Karpas-422 (cell line): ENCODE data around the gene F2RL1. TPM values are rescaled to one million over a fixed set of nuclear protein-coding genes. Genes with fewer than 3 reads are reported as not detected.
"Not testable (repeated sequence)": the region's sequence is repeated elsewhere in the genome, so short reads cannot be mapped to it uniquely, and the experiment has no call there.

Experiments used
- DNase-seq: peaks from one replicate; pipeline ENCODE4 v3.0.0-alpha.2; 2015
- H2AFZ ChIP-seq: fragments of 200-600 bp; sonication (generic); 2 replicates; pipeline ENCODE4 v1.6.1; 2014; ENCODE audit warnings: antibody characterized with exemption, low read length, mixed read lengths
- H3K27ac ChIP-seq: fragments of 200-600 bp; sonication (generic); 2 replicates; pipeline ENCODE4 v1.5.1; 2014; ENCODE audit warnings: mild to moderate bottlenecking, low read length, moderate library complexity
- H3K27me3 ChIP-seq: fragments of 200-600 bp; sonication (generic); 2 replicates; pipeline ENCODE4 v1.6.1; 2014; ENCODE audit warnings: low read length, mixed read lengths
- H3K36me3 ChIP-seq: fragments of 200-600 bp; sonication (generic); 2 replicates; pipeline ENCODE4 v1.6.1; 2014; ENCODE audit warnings: low read length, mixed read lengths; ENCODE audit not compliant: insufficient read depth
- H3K4me1 ChIP-seq: fragments of 200-600 bp; sonication (generic); 2 replicates; pipeline ENCODE4 v1.6.1; 2014; ENCODE audit warnings: mild to moderate bottlenecking, low read length, mixed read lengths
- H3K4me2 ChIP-seq: fragments of 200-600 bp; sonication (generic); 2 replicates; pipeline ENCODE4 v1.6.1; 2014; ENCODE audit warnings: low read length, low read depth, mild to moderate bottlenecking; ENCODE audit not compliant: poor library complexity, severe bottlenecking
- H3K4me3 ChIP-seq: fragments of 200-600 bp; sonication (generic); 2 replicates; pipeline ENCODE4 v1.5.1; 2014; ENCODE audit warnings: mild to moderate bottlenecking, antibody characterized with exemption, low read length, mixed read lengths
- H3K79me2 ChIP-seq: fragments of 200-600 bp; sonication (generic); 2 replicates; pipeline ENCODE4 v1.6.1; 2014; ENCODE audit warnings: mild to moderate bottlenecking, low read length, mixed read lengths
- H3K9ac ChIP-seq: fragments of 200-600 bp; sonication (generic); 2 replicates; pipeline ENCODE4 v1.6.0; 2014; ENCODE audit warnings: low read length
- H3K9me2 ChIP-seq: fragments of 200-600 bp; sonication (generic), shearing (Covaris generic); replicated peaks from 2 replicates; pipeline ENCODE4 v1.6.0; 2014; ENCODE audit warnings: mild to moderate bottlenecking, low read length, moderate library complexity; ENCODE audit not compliant: insufficient read depth
- H3K9me3 ChIP-seq: fragments of 300-700, 200-600 bp; sonication (generic); 2 replicates; pipeline ENCODE4 v1.6.1; 2014; ENCODE audit warnings: low read length, mixed read lengths
- H4K20me1 ChIP-seq: fragments of 200-600 bp; sonication (generic); 2 replicates; pipeline ENCODE4 v1.6.1; 2014; ENCODE audit warnings: mild to moderate bottlenecking, antibody characterized with exemption, low read length, low read depth; ENCODE audit not compliant: insufficient read depth
- total RNA-seq: library from RNA; depleted of rRNA; stranded (reverse); fragments of >200 nt; shearing (Covaris generic); gene quantifications from 2 replicates; pipeline ENCODE4 v1.2.3, GENCODE V29; 2014; ENCODE audit warnings: low replicate concordance

F2RL1 gene
- total RNA-seq, 1 experiment from 2014 or later: not detected

GRCh38 chr5:76810236-76810635 lies 8.6 kb upstream of the F2RL1 start:
- no peak for DNase-seq
- Histone ChIP-seq H2AFZ (no peak overlapping the region), H3K9me3 (no peaks in the 10 kb centered on the region)

GRCh38 chr5:76811214-76811613 lies 7.6 kb upstream of the F2RL1 start:
- H3K9me2 ChIP-seq: no peaks in the 10 kb centered on the region
- no peak overlapping the region for H3K9ac ChIP-seq
- H3K4me2 ChIP-seq: no peak overlapping the region
- no peak overlapping the region for H3K4me3 ChIP-seq
- no peaks in the 10 kb centered on the region for H3K27me3 ChIP-seq
- H3K9me3 ChIP-seq: no peaks in the 10 kb centered on the region
- H2AFZ ChIP-seq: no peak overlapping the region
- no peak overlapping the region for H3K27ac ChIP-seq
- no peaks in the 10 kb centered on the region for H3K36me3 ChIP-seq
- no peak for DNase-seq
- H4K20me1 ChIP-seq: no peaks in the 10 kb centered on the region
- H3K4me1 ChIP-seq: no peaks in the 10 kb centered on the region
- no peaks in the 10 kb centered on the region for H3K79me2 ChIP-seq

More at GRCh38 chr5:76810236-76810635, 8.6 kb upstream of the F2RL1 start:
- no peak overlapping the region for H3K4me3 ChIP-seq
- H4K20me1 ChIP-seq: no peaks in the 10 kb centered on the region
- H3K27me3 ChIP-seq: no peaks in the 10 kb centered on the region
- H3K9me2 ChIP-seq: no peaks in the 10 kb centered on the region
- H3K36me3 ChIP-seq: no peaks in the 10 kb centered on the region
- H3K4me1 ChIP-seq: no peaks in the 10 kb centered on the region
- no peak overlapping the region for H3K4me2 ChIP-seq
- H3K9ac ChIP-seq: no peak overlapping the region
- no peaks in the 10 kb centered on the region for H3K79me2 ChIP-seq
- no peak overlapping the region for H3K27ac ChIP-seq

- H3K36me3 ChIP-seq: not testable (repeated sequence)
Measured at GRCh38 chr5:76812209-76812608, 6.6 kb upstream of the F2RL1 start.

GRCh38 chr5:76813982-76814562 lies 4.8 kb upstream of the F2RL1 start:
- H4K20me1 ChIP-seq: no peaks in the 10 kb centered on the region
- no peaks in the 10 kb centered on the region for H3K79me2 ChIP-seq
- no peaks in the 10 kb centered on the region for H3K9me3 ChIP-seq
- DNase-seq: no peak
- H3K4me2 ChIP-seq: no peak overlapping the region
- no peaks in the 10 kb centered on the region for H3K36me3 ChIP-seq
- H3K4me3 ChIP-seq: no peak overlapping the region
- no peaks in the 10 kb centered on the region for H3K27me3 ChIP-seq
- H3K27ac ChIP-seq: no peak overlapping the region
- H3K4me1 ChIP-seq: no peaks in the 10 kb centered on the region
- no peak overlapping the region for H2AFZ ChIP-seq
- no peaks in the 10 kb centered on the region for H3K9me2 ChIP-seq
- H3K9ac ChIP-seq: no peak overlapping the region

More at GRCh38 chr5:76812209-76812608, 6.6 kb upstream of the F2RL1 start:
- not testable (repeated sequence) for H3K4me3 ChIP-seq, H3K9ac ChIP-seq, H4K20me1 ChIP-seq, DNase-seq, H3K27ac ChIP-seq, H3K79me2 ChIP-seq, H3K9me3 ChIP-seq, H3K4me1 ChIP-seq, H3K4me2 ChIP-seq, H3K27me3 ChIP-seq, H3K9me2 ChIP-seq, H2AFZ ChIP-seq

- Histone ChIP-seq H3K79me2 (no peaks in the 10 kb centered on the region), H4K20me1 (no peaks in the 10 kb centered on the region), H3K9me2 (no peaks in the 10 kb centered on the region), H3K9ac (no peak overlapping the region), H3K4me2 (no peak overlapping the region), H3K27me3 (no peaks in the 10 kb centered on the region), H3K27ac (no peak overlapping the region), H2AFZ (no peak overlapping the region), H3K36me3 (no peaks in the 10 kb centered on the region), H3K9me3 (no peaks in the 10 kb centered on the region), H3K4me1 (no peaks in the 10 kb centered on the region), H3K4me3 (no peak overlapping the region)
- no peak for DNase-seq
Measured at GRCh38 chr5:76816110-76816831, 2.6 kb upstream of the F2RL1 start.

GRCh38 chr5:76819851-76820525 lies 1.2 kb downstream of the F2RL1 start:
- H3K27me3 ChIP-seq: no peaks in the 10 kb centered on the region

GRCh38 chr5:76820526-76820890 lies 1.7 kb downstream of the F2RL1 start:
- no peaks in the 10 kb centered on the region for H3K79me2 ChIP-seq
- no peak overlapping the region for H3K4me3 ChIP-seq
- H3K9me3 ChIP-seq: no peaks in the 10 kb centered on the region
- H2AFZ ChIP-seq: no peak overlapping the region
- no peaks in the 10 kb centered on the region for H3K36me3 ChIP-seq
- no peak overlapping the region for H3K4me2 ChIP-seq
- DNase-seq: no peak
- no peaks in the 10 kb centered on the region for H3K27me3 ChIP-seq
- H3K27ac ChIP-seq: no peak overlapping the region
- no peak overlapping the region for H3K9ac ChIP-seq
- no peaks in the 10 kb centered on the region for H3K4me1 ChIP-seq
- no peaks in the 10 kb centered on the region for H4K20me1 ChIP-seq
- no peaks in the 10 kb centered on the region for H3K9me2 ChIP-seq

More at GRCh38 chr5:76819851-76820525, 1.2 kb downstream of the F2RL1 start:
- no peaks in the 10 kb centered on the region for H4K20me1 ChIP-seq
- no peak for DNase-seq
- H3K27ac ChIP-seq: no peak overlapping the region
- H3K36me3 ChIP-seq: no peaks in the 10 kb centered on the region
- H3K79me2 ChIP-seq: no peaks in the 10 kb centered on the region
- no peak overlapping the region for H3K9ac ChIP-seq
- no peaks in the 10 kb centered on the region for H3K4me1 ChIP-seq
- no peak overlapping the region for H2AFZ ChIP-seq
- H3K4me2 ChIP-seq: no peak overlapping the region
- H3K4me3 ChIP-seq: no peak overlapping the region
- no peaks in the 10 kb centered on the region for H3K9me2 ChIP-seq
- H3K9me3 ChIP-seq: no peaks in the 10 kb centered on the region

- no peak overlapping the region for H3K9ac ChIP-seq
- H2AFZ ChIP-seq: no peak overlapping the region
- no peaks in the 10 kb centered on the region for H3K79me2 ChIP-seq
- no peaks in the 10 kb centered on the region for H3K27me3 ChIP-seq
- no peak overlapping the region for H3K4me2 ChIP-seq
- H3K4me1 ChIP-seq: no peaks in the 10 kb centered on the region
- H3K9me2 ChIP-seq: no peaks in the 10 kb centered on the region
- H3K36me3 ChIP-seq: no peaks in the 10 kb centered on the region
- no peaks in the 10 kb centered on the region for H3K9me3 ChIP-seq
- H4K20me1 ChIP-seq: no peaks in the 10 kb centered on the region
- no peak overlapping the region for H3K27ac ChIP-seq
- DNase-seq: no peak
- no peak overlapping the region for H3K4me3 ChIP-seq
Measured at GRCh38 chr5:76821136-76821535, 2.3 kb downstream of the F2RL1 start.
